Measurements from ENCODE around the gene EXOSC10.
A peak's percentile ranks its signal among the peaks of the same experiment; 100 is the strongest.

GRCh38 chr1:11134251-11134897, 34.7 kb upstream of the EXOSC10 start:
- TF ChIP-seq, protein P1, sequence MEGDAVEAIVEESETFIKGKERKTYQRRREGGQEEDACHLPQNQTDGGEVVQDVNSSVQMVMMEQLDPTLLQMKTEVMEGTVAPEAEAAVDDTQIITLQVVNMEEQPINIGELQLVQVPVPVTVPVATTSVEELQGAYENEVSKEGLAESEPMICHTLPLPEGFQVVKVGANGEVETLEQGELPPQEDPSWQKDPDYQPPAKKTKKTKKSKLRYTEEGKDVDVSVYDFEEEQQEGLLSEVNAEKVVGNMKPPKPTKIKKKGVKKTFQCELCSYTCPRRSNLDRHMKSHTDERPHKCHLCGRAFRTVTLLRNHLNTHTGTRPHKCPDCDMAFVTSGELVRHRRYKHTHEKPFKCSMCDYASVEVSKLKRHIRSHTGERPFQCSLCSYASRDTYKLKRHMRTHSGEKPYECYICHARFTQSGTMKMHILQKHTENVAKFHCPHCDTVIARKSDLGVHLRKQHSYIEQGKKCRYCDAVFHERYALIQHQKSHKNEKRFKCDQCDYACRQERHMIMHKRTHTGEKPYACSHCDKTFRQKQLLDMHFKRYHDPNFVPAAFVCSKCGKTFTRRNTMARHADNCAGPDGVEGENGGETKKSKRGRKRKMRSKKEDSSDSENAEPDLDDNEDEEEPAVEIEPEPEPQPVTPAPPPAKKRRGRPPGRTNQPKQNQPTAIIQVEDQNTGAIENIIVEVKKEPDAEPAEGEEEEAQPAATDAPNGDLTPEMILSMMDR (IDR thresholded peaks at IDR 0.05): no peak
- TF ChIP-seq POLR2AphosphoS5 (IDR thresholded peaks at IDR 0.05; ENCODE audit: low read depth, low read length) (peak; percentile 46; the same call in 1 of the 2 replicates), TCF7L2 (IDR thresholded peaks at IDR 0.05; ENCODE audit: low read depth, low read length) (peak; percentile 79)
- TF ChIP-seq, protein P2, sequence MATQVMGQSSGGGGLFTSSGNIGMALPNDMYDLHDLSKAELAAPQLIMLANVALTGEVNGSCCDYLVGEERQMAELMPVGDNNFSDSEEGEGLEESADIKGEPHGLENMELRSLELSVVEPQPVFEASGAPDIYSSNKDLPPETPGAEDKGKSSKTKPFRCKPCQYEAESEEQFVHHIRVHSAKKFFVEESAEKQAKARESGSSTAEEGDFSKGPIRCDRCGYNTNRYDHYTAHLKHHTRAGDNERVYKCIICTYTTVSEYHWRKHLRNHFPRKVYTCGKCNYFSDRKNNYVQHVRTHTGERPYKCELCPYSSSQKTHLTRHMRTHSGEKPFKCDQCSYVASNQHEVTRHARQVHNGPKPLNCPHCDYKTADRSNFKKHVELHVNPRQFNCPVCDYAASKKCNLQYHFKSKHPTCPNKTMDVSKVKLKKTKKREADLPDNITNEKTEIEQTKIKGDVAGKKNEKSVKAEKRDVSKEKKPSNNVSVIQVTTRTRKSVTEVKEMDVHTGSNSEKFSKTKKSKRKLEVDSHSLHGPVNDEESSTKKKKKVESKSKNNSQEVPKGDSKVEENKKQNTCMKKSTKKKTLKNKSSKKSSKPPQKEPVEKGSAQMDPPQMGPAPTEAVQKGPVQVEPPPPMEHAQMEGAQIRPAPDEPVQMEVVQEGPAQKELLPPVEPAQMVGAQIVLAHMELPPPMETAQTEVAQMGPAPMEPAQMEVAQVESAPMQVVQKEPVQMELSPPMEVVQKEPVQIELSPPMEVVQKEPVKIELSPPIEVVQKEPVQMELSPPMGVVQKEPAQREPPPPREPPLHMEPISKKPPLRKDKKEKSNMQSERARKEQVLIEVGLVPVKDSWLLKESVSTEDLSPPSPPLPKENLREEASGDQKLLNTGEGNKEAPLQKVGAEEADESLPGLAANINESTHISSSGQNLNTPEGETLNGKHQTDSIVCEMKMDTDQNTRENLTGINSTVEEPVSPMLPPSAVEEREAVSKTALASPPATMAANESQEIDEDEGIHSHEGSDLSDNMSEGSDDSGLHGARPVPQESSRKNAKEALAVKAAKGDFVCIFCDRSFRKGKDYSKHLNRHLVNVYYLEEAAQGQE (IDR thresholded peaks at IDR 0.05; ENCODE audit: insufficient read depth in 1 of 2, low read depth in 2 of 2, low read length in 1 of 2): no peak
